ENCODE data around the gene SLC6A20. TPM values are rescaled to one million over a fixed set of nuclear protein-coding genes. Genes with fewer than 3 reads are reported as not detected.

The SLC6A20 gene
- polyA plus RNA-seq, 1 experiment: not detected

DNA sequence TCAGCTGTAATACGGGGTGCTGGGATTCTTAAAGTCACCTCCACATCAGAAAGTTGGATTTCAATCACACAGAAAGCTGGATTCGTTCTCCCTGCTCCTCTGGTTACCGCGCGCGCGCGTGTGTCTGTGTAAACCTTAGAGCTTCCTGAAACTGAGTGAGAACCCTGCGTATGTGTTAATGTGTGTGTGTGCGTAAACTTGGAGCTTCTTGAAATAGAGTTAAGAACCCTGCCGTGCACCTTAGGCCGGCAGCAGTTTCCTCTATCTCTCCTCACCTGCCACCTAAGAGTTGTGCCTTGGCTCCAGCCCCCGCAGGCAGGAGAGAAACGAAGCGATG lies 45.1 kb upstream of the SLC6A20 start:
- DNase-seq (ENCODE audit: low read depth): no peak
- ChIA-PET CTCF (interaction anchor here (0.5 to 2.2 kb wide), 7 partner anchors 12 to 564 kb away, joined by 3 to 10 read pairs (median 3); no protein-coding TSS in a partner anchor), POLR2A (interaction anchor here (0.6 kb wide), 1 partner anchor 23 kb away, joined by 5 read pairs; no protein-coding TSS in a partner anchor)

DNA sequence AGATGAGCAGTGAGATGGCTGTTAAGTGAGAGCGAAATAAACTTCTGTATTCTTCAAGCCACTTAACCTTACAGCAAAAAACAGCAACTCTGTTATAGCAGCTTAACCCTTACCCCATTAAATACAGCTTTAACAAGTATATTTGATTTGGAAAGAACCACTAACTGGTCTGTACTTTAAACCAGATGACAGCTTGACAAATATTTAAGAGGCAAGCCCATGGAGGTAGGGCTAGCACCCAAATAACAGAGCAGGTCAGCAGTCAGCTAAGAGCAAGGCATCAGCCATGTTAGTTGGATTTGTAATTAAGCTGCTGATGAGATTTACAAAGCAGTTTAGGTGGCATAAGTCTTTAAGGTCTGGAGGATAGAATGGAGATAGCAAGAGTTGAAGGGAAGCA lies 42.1 kb upstream of the SLC6A20 start:
- ChIA-PET POLR2A (no interaction called here), CTCF (no interaction called here)
- no peak for DNase-seq (ENCODE audit: low read depth)
- H3K27me3 ChIP-seq (ENCODE audit: control insufficient read depth, insufficient read depth, low read length): no peaks in the 10 kb centered on the region
- TF ChIP-seq, protein P1, sequence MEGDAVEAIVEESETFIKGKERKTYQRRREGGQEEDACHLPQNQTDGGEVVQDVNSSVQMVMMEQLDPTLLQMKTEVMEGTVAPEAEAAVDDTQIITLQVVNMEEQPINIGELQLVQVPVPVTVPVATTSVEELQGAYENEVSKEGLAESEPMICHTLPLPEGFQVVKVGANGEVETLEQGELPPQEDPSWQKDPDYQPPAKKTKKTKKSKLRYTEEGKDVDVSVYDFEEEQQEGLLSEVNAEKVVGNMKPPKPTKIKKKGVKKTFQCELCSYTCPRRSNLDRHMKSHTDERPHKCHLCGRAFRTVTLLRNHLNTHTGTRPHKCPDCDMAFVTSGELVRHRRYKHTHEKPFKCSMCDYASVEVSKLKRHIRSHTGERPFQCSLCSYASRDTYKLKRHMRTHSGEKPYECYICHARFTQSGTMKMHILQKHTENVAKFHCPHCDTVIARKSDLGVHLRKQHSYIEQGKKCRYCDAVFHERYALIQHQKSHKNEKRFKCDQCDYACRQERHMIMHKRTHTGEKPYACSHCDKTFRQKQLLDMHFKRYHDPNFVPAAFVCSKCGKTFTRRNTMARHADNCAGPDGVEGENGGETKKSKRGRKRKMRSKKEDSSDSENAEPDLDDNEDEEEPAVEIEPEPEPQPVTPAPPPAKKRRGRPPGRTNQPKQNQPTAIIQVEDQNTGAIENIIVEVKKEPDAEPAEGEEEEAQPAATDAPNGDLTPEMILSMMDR (IDR thresholded peaks at IDR 0.05; ENCODE audit: insufficient read depth, low read depth, low read length): no peak
- no peak overlapping the region for H3K4me3 ChIP-seq (ENCODE audit: low read depth, low read length)
- H3K36me3 ChIP-seq (ENCODE audit: control insufficient read depth, insufficient read depth, low read length): peaks cover 4% of the 10 kb centered on the region; the same call in 1 of the 2 replicates

More for the DNA sequence above, 45.1 kb upstream of the SLC6A20 start:
- Histone ChIP-seq H3K4me3 (ENCODE audit: low read depth, low read length) (peak overlapping the region; percentile 71), H3K27me3 (ENCODE audit: control insufficient read depth, insufficient read depth, low read length) (no peaks in the 10 kb centered on the region), H3K36me3 (ENCODE audit: control insufficient read depth, insufficient read depth, low read length) (no peaks in the 10 kb centered on the region)
- TF ChIP-seq, protein P1 (IDR thresholded peaks at IDR 0.05; ENCODE audit: insufficient read depth, low read depth, low read length): no peak

DNA sequence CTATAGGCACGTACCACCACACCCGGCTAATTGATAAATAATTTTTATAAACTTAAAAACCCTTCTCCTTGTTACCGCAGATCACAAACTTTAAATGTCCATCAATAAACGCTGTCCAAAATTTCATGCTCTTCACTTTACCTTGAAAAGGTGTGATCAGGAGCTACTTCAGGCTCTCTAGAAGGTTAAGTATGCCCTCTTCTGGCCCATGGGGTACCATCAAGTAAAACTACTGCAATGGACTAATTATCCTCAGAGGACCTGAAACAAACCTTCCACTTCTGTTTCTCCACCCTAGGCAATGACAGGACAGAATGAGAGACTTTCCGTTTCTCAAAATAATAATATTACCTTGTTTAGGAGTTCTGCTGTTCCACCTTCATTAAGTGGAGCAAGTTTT lies 36.4 kb upstream of the SLC6A20 start:
- no peak for DNase-seq (ENCODE audit: low read depth)
- Histone ChIP-seq H3K4me3 (ENCODE audit: low read depth, low read length) (no peak overlapping the region), H3K36me3 (ENCODE audit: control insufficient read depth, insufficient read depth, low read length) (peaks cover 7% of the 10 kb centered on the region), H3K27me3 (ENCODE audit: control insufficient read depth, insufficient read depth, low read length) (no peaks in the 10 kb centered on the region)
- ChIA-PET CTCF (interaction anchor here (0.7 to 3.8 kb wide), 5 partner anchors 11 to 323 kb away, joined by 3 to 24 read pairs (median 3); no protein-coding TSS in a partner anchor), POLR2A (no interaction called here)
- TF ChIP-seq, protein P1 (IDR thresholded peaks at IDR 0.05; ENCODE audit: insufficient read depth, low read depth, low read length): peak; percentile 33

DNA sequence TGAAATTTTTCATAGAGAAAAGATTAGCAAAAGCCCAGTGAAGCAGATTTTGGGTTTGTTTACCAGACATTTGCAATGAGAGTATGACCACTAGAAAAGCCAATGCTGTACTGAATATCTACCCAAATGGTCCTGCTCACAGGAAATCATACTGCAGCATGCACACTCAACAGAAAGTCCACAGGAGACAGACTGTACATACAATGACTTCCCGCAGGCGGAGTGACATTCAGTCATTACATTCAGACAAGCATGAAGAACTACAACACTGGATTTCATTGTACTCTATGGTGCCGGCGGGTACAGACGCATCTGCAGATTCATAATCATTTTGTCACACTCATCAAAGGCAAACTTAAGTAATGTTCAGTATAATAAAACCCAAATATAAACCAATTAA lies 33.8 kb upstream of the SLC6A20 start:
- Histone ChIP-seq H3K27me3 (ENCODE audit: control insufficient read depth, insufficient read depth, low read length) (no peaks in the 10 kb centered on the region), H3K36me3 (ENCODE audit: control insufficient read depth, insufficient read depth, low read length) (peaks cover 7% of the 10 kb centered on the region), H3K4me3 (ENCODE audit: low read depth, low read length) (no peak overlapping the region)
- ChIA-PET POLR2A (no interaction called here), CTCF (interaction anchor here (0.9 to 3.8 kb wide), 2 partner anchors 68 to 250 kb away, joined by 3 to 24 read pairs; no protein-coding TSS in a partner anchor)
- no peak for DNase-seq (ENCODE audit: low read depth)
- TF ChIP-seq, protein P1 (IDR thresholded peaks at IDR 0.05; ENCODE audit: insufficient read depth, low read depth, low read length): no peak

DNA sequence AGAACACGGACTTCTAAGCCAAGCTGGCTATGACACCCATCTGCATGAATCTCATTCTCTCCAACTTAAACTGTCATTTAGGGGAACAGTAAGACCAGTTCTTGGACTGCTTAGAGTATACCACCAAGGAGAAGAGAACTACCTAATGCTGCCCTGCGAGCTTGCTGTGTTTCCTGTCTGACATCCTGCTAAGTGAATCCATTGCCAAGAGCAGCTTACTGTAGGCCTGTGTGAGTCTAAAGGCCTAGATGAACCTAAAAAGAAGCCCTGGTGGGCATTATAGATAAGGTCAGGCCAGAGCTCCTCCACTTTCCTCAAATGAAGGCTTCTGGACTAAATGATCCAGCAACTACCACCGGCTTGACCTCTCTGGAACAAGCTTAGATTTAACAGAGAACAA lies 30.6 kb upstream of the SLC6A20 start:
- H3K27me3 ChIP-seq (ENCODE audit: control insufficient read depth, insufficient read depth, low read length): no peaks in the 10 kb centered on the region
- ChIA-PET POLR2A (no interaction called here), CTCF (interaction anchor here (1.3 kb wide), 1 partner anchor 20 kb away, joined by 3 read pairs; no protein-coding TSS in a partner anchor)
- H3K36me3 ChIP-seq (ENCODE audit: control insufficient read depth, insufficient read depth, low read length): peaks cover 7% of the 10 kb centered on the region
- H3K4me3 ChIP-seq (ENCODE audit: low read depth, low read length): no peak overlapping the region
- no peak for DNase-seq (ENCODE audit: low read depth)
- TF ChIP-seq, protein P1 (IDR thresholded peaks at IDR 0.05; ENCODE audit: insufficient read depth, low read depth, low read length): no peak
